Kidney capillary endothelial cell (primary cell): ENCODE measurements around the gene MRM3.
"Not testable (repeated sequence)": the region's sequence is repeated elsewhere in the genome, so short reads cannot be mapped to it uniquely, and the experiment has no call there.

Experiments
- DNase-seq: peaks from one replicate; pipeline ENCODE4 v3.0.0-alpha.2; 2018; ENCODE audit warnings: low spot score

Gene MRM3, protein sequence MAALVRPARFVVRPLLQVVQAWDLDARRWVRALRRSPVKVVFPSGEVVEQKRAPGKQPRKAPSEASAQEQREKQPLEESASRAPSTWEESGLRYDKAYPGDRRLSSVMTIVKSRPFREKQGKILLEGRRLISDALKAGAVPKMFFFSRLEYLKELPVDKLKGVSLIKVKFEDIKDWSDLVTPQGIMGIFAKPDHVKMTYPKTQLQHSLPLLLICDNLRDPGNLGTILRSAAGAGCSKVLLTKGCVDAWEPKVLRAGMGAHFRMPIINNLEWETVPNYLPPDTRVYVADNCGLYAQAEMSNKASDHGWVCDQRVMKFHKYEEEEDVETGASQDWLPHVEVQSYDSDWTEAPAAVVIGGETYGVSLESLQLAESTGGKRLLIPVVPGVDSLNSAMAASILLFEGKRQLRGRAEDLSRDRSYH

DNA sequence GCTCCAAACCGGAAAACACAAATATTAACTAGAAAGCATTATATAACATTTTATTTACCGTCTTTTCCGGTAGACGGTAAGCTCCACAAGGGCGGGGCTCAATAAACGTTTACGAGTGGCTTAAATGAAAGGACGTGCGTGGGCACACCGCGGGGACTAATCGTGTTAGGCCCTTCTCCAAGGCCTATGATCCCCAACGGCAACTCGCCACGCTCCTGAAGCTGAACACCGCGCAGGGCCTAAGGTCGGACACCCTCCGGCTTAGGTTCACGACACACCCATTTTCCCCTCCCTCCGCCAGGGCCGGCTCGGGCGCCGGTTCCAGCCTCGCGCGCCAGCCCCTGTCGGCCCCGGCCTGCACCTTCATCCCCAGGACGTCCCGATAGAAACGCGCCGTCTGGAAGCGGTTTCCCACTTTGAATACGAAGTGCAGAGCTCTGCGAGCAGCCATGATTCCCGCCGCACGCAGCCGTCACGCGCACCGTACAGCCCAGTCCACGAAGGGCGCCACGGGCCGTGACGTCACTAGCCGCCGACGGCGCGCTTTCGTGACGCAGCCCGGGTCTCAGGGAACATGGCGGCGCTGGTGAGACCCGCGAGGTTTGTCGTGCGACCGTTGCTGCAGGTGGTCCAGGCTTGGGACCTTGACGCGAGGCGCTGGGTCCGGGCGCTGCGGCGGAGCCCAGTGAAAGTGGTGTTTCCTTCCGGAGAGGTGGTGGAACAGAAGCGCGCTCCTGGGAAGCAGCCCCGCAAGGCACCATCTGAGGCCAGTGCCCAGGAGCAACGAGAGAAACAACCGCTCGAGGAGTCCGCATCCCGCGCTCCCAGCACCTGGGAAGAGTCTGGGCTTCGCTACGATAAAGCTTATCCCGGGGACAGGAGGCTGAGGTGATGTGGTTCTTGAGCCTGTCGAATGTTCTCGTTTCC, at the start of gene MRM3, which contains the start of gene GLOD4:
TSS of gene MRM3 (plus strand) at position 549 of the 927 bp plus-strand sequence. CDS start at position 575, 26 bp downstream.
TSS of gene GLOD4 (minus strand) at position 476 of the 927 bp plus-strand sequence. CDS start at position 451, 25 bp downstream.
- DNase-seq = peak; percentile 87

DNA sequence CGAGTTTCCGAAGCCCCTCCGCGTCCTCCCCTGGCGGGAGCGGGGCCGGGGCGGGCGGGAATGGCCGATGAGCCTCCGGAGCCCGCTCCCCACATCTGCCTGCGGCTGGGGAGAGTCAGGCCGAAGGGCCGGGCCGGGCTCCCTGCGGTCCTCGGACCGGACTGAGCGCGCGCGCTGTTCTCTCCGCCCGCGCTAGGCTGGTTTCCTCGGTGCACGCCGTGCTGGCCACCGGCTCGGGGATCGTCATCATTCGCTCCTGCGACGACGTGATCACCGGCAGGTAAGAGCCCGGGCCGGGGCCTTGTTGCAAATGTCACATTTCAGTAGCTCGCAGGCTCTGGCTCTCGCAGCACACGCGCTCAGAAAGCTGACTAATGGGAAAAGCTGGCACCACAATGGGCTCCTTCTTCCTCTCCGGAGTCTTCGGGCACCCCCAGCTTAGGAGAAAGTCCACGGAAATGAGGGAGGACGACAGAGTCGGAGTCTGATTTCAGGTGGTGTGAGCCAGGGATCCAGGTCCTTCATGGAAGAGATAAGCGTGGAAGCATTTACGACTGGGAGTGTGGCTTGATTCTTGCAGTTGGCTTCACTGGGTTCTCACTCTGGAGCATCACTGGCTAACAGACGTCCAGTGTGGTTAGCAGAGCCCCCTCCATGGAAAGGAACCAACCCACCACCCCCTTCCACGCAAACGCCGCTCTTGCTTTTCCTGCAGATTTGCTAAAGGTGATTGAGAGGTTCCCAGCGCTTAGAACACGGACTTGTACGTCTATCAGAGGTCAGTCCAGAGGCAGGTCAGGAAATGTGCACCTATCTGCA, 49.0 kb upstream of the MRM3 start:
- peak; percentile 16 for DNase-seq

- no peak for DNase-seq
These were observed 48.4 kb upstream of the MRM3 start for GRCh38 chr17:733743-734142.

GRCh38 chr17:737561-738113, 44.5 kb upstream of the MRM3 start:
- DNase-seq = no peak

DNA sequence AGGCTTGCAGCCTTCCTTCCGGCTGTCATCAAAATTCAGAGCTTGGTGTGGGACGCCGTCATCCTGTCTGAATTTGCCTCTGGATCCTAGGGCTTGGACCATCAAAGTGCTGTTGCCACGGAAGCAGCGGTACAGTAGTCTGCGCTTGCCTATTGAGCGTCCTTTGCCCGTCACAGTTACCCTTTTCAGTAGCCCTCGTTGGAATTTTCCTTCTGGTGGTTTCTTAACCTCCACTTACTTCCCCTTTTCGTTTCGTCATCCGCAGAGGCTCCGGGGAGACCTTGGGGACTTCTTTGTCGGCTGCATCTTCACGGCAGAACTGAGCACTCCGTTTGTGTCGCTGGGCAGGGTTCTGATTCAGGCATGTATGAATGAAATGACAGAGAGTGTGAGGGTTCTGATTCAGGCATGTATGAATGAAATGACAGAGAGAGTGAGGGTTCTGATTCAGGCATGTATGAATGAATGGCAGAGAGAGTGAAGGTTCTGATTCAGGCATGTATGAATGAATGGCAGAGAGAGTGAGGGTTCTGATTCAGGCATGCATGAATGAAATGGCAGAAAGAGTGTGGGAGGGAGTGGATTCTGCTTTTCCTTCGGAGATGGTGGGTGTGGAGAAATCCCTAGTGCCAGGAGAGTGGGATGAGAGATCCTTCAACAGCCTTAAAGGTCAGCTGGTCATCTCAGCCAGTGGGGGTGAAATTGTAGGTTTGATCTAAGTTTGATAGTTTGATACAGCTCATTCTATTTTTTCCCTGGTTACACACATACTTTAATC, 41.7 kb upstream of the MRM3 start:
- no peak for DNase-seq

GRCh38 chr17:742147-742793, 39.9 kb upstream of the MRM3 start:
- no peak for DNase-seq

GRCh38 chr17:743139-743538, 39.0 kb upstream of the MRM3 start:
- DNase-seq = no peak

DNA sequence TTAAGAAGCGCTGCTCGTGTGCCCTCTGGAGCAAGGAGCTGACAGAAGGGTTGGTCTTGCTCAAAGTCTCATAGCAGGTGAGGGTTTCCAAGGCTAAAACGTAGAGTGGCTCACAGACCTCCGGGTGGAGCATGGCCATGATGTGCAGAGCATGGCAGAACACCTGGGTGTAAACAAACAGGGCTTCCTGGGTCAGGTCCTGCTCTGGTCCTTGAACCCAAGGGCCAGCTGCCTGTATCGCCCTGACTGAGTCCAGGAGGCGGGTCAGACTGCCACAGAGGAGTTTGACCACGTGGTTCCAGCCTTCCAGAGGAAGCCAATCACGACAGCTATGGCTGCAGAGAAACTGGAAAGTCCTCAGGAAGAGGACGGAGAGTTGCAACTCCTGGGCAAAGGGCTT, 37.2 kb upstream of the MRM3 start:
- no peak for DNase-seq

DNA sequence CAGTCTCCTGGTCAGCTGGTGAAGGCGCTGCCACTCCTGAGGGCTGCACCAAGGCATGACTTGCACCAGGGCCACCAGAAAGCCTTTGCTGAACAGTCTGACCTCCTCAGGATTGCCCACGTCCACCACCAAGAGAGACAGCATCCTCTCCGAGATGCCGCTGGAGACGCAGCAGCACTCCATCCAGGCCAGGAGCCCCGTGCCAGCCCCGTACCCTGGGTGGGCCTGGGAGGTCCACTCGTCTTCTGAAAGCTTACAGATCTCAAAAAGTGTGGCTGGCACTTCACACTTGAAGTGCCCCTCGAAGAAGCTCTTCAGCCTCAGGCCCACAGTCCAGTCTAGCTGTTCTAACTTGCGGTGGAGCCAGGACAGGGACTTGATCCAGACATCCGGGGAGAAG, 36.7 kb upstream of the MRM3 start:
- no peak for DNase-seq

DNA sequence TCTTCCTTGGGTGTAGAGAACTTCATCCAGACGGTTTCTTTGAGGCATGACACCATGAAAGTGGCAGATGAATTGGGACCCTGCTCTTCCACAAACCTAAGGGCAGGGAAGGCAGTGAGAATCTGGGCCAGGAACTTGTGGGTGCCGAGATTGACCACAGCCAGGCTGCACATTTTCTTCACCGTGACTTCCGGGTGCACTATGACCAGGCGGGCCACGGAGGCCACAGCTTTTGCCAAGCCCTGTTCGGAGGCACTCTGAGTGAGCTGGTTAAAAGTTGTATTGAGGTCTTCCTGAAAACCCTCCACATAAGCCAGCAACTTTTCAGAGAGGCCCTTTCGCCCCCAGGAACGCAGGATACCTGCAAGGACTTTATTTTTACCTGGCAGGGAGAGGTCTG, 36.0 kb upstream of the MRM3 start:
- no peak for DNase-seq

DNA sequence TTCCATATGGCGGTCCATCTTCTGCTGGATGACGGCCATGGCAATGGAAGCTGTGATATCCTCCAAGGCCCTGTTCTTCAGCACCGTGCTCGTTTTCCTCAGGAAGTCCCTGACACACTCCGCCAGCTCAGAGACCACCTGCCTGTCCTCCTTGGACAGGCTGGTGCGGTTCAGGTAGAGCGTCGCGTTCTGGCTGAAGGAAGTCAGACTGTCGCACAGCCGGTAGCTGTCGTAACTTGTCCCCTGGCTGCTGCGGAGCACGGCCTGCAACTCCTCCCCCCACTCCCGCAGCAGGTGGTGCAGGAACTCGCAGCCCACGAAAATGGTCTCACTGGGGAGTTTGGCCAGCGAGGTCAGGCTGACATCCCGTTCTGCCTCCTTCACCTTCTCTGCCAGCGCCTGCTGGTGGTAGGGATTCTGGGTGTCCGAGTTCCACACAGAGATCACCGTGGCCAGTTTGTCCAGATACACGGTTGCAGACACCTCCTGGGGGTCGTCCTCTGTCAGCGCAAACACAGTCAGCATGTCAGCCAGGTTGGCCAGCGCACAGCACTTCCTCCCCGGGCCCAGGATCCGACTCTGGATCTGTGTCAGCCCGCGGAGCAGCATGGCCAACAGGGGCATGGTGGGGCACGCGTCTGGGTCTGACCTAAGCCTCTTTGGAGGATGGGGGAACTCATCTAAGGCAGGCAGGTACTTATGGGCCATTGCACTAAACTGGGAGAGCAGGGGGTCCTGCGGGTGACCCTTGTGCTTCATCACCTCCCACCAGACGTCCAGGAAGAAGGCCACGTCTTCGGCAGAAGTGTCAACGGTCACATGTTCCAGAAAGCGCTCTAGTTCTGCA, 35.1 kb upstream of the MRM3 start:
- DNase-seq = no peak

- not testable (repeated sequence) for DNase-seq
These were observed 33.5 kb upstream of the MRM3 start for GRCh38 chr17:748604-749003.

GRCh38 chr17:749359-749758, 32.8 kb upstream of the MRM3 start:
- not testable (repeated sequence) for DNase-seq

- DNase-seq = no peak
These were observed 31.6 kb upstream of the MRM3 start for GRCh38 chr17:750431-751037.

DNA sequence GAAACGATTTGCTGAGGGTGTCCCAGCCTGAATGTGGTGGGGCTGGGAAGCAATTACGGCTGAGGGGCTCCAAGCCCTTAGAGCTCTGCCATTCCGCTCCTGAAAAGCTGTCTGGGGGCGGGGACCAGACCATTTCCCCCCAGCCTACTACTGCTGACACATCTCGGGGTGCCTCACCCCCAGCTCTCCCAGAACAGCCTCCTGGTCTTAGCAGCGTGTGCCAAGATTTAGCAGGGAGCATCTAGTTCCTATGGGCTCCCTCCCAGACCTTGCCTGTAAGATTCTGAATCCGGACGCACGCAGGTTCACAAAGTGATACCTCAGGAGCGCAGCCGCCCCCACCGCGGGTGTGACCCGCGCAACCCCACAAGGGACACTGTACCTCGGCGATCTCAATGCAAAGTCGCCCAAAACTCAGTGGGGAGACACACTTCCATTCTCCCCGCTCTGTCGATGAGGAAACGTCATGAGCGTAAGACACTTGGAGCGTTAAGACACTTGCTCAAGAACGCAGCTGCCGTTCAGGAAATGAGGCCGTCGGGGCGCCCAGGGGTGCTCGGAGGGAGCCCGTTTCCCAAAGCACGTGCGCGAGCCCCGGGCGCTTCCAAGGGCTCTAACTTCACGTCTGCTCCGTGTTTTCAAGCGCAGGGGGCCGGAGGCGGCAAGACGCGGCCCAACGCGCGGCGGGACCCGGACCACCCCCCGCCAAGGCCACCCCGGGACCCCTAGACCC, 30.7 kb upstream of the MRM3 start:
- no peak for DNase-seq

- DNase-seq = peak; percentile 76
These were observed 30.0 kb upstream of the MRM3 start, which contains the start of gene GEMIN4 for GRCh38 chr17:752002-752619. Gene GEMIN4 (minus strand): TSS chr17:752264. CDS start chr17:752142, 122 bp downstream.

- no peak for DNase-seq
These were observed 29.4 kb upstream of the MRM3 start for GRCh38 chr17:752620-753219.
